NCI-H524 (cell line): ENCODE measurements around the gene MRPS23.

Experiments used
- DNase-seq, 2 experiments: peaks; one replicate each; lab custom pipeline; 2025; lab: John Stamatoyannopoulos, UW

The MRPS23 gene

DNA sequence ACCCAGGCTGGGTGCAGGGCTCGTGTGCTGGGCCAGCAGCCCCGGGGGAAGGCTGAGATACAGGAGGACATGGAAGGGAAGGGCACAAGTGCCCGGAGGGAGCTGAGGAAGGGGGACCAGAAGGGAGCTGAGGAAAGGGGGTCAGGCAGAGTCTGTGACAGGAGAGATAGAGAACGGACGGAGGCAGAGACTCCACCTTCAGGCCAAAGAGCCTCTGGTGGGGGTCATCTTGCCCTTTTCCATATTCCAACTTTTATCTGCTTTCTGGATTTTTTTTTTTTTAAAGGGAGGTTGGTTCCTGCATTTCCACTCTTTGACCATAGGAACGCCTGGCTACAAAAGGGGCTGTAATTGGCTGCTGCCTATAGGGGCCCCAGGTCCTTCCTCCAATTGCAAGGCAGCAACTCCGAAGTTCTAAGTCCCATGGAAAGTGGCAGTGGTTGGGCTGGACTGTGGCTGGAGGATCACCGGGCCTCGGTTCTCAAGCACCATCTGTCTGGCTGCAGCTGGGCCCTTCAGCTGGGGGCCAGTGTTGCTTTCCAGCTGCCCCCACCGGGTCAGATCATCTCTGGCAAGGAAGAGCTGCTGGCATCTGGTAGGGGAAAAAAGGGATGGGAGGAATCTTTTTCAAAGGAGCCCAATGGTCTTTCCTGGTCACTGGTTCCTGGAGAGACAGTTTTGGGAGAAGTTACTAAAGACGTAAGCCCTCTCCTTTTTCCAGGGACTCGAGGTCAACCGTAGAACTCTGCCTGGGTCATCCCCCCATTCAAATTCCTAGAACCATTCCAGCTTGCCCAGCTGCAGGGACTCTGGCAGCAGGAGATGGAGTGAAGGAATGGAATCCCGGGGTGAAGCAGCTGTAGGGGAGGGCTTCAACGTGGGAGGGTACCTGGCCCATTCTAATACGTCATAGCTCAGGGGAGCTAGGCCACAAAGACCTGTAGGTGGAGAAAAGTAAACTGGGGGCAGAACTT, 13.1 kb upstream of the MRPS23 start:
- peak; percentile 90 to 95 for DNase-seq

DNA sequence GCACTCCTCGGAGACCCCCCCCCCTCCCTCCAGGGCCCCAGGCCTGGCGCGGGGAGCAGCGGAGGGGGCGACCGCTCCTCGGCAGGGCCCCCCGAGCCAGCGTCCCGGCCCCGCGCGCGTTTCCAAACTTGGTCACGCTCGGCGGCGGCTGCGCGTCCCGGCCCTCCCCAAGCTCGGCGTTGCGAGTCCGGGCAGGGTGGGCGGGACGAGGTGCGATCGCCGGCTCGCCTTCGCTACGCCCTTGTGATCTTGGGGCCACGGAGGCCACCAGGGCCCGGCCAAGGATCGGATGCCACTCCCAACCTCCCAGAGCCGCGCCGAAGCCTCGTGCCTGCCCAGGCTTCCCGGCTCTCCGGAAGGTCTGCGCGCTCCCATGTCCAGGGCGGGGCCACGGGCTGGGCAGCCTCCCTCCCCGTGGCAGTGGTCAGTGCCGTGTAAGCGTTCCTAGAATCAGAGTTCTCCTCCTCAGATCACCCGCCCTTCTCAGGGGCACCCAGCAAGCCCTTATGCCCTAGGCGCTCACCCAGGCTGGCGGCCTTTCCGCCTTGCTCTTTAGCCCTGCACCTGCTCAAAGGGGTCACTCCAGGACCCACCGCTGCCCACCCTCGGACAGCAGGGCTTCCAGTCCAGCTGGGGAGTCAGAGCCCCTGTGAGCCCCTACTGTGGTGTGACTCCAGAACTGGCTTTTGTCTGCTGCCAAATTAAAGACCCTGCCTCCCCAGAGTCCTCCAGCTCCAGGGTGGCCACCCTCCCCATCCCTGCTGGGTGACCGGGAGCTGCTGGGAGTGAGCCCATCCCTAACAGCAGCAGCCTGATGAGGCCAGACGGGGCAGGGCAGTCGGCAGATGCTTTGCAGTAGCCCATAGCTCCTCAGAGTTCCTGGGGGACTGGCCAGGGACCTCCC, 12.2 kb upstream of the MRPS23 start:
- DNase-seq, result peak; percentile 35 to 48

DNA sequence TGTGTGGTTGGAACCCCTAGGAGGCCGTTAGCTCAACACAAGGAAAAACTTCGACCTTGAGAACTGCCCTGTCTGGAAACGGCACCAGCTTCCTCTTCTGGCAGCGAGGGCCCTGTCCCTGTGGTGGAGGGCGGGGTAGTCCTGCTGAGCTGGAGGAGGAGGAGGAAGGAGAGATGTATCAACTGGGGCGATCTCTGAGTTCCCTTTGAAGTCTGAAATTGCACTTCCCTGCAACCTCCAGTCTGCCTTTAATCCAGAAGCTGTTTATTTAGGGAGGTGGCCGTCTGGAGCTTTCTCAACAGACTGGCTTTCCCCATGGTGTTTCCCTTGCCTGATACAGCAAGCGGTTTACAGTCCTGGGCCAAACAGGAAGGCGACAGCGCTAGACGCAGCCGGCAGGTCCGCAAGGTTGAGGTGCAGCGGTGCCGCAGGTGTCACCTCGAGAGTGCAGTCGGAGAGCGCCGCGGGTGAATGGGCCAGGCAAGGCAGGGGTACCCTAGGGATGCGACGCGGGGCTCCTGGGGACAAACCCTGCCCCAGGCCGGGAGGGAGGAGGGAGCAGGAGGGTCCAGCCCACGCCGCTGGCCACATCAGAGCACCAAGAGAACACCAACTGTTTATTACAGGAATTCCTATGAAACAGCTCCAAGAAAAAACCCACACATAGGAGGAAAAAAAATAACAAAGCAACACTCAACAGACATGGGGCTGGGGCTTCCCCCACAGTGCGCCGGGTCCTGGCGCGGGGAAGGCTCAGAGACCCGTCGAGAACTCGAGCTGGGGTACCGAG, 11.4 kb upstream of the MRPS23 start:
- peak; percentile 49 to 61 for DNase-seq

DNA sequence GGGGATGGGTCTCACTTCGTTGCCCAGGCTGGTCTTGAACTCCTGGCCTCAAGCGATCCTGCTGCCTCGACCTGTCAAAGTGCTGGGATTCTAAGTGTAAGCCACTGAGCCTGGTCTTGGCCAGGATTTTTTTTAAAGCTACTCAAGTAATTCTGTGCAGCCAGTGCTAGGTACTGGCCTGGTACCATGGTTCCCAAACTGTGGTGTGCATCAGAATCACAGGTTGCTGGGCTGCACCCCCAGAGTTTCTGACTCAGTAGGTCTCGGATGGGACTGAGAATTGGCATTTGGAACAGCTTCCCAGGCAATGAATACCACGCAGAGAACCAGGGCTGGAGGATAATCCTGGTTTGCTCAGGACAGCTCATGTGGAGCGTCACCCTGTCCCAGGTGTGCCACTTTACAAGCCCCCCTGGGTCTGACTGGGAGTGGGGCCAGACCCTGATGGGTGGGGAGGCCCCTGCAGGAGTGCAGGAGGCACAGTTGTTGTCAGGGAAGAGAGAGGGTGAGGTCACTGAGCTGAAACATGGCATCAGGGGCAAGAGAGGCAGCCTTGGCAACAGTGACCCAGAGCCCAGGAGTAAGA, 10.7 kb upstream of the MRPS23 start:
- no peak for DNase-seq

DNA sequence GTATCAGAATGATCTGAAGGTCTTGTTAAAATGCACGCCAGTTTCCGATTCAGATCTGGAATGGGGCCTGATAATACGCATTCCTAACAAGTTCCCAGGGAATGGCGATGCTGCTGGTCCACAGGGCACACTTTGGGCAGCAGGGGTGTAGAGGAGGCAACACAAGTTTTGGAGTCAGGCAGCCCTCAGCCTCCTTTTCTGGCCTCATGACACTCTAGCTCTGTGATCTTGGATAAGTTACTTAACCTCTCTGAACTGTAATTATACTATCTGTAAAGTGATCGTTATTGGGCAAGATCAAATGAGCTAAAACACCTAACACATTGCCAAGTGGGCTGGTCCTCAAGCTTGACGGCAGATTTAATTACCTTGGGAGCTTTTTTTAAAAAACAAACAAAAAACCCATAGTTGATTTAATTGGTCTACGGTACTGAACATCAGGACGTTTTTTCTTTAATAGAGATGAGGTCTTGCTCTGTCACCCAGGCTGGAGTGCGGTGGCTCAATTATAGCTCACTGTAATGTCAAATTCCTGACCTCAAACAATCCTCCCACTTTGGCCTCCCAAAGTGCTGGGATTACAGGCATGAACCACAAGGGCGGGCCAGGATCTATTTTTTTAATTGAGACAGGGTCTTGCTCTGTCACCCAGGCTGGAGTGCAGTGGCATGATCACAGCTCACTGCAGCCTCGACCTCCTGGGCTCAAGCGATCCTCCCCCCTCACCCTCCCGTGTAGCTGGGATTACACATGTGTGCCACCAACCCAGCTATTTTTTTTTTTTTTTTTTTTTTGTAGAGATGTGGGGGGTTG, 10.0 kb upstream of the MRPS23 start:
- no peak for DNase-seq

DNA sequence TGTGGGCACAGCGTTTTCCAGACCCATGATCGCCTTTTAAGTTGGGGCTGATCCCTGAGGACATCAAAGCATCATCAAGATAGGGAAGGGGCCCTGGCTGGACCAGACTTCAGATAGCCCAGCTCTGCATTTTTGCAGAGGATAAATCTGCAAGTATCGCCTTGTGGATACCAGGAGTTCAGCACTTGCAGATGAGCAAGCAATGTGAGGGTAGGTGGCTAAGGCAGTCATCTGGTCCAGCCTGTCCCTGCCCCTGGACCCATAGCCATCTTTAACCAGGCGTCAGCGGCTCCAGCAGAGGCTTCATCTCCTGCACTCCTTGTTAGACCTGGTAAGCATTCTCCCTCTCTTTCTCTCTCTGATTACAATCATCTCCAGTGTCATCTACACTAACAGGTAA, 9.0 kb upstream of the MRPS23 start:
- no peak for DNase-seq

DNA sequence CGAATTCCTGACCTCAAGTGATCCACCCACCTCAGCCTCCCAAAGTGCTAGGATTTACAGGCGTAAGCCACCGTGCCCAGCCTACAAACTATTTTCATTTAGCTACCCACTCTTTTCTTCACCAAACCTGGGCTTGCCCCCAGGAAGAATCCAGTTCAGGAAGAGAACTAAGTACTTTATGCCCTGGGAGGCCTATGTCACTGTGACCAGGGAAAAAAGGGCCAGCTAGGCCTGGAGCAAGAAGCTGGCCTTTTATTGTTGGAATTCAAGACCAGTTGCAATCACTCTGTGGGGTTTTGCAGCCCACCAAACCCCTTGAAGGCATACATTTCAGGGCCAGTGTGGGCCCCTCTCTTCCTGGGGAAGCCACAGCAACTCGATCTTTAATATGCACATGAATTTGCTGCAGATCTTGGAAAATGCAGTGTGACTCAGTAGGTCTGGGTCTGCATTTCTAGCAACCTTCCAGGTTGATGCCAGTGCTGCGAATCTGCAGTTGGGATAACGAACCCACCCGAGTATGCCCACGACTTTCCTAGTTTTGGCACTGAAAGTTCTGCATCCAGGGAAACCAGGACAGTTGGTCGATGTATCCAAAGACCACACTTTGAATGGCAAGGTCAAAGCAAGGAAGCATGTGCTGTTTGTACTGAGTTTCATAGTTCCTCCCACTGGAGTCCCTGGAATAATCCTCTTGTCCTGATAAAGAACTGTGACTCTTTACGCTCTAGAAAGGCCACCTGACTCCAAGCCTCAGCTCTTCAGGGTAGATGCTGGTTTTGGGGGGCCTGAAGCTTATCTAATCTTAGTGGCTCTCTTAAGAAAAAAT, 7.2 kb upstream of the MRPS23 start:
- DNase-seq, result no peak

DNA sequence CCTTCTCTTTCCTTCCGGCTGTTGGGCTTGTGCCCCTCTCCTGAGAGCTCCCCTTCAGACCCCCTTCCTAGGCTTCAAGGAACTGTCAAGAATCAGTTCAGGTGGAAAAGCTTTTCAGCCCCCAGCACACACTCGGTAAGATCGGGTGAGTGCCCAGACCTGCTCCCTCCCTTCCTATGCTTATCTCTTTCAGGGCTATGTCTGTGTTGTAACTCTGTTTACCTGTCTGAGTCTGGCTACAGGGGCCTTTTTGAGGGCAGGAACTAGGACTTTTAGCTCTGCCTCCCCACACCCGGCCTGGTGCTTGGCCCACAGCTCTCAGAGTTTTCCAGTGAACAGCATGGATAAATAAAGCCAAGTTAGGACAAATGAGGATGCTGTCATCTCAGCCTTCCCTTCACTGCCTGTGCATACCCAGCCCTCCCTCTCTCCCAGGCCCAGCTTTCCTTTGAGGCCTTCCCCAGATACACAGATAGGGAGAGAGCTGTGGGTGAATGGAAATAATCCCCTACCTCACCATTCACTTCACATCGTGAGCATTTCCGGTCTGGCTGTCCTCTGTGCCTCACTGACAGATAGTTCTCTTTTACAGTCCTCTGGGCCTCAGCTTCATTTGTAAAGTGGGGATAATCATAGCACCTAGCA, 5.7 kb upstream of the MRPS23 start:
- DNase-seq, result no peak

DNA sequence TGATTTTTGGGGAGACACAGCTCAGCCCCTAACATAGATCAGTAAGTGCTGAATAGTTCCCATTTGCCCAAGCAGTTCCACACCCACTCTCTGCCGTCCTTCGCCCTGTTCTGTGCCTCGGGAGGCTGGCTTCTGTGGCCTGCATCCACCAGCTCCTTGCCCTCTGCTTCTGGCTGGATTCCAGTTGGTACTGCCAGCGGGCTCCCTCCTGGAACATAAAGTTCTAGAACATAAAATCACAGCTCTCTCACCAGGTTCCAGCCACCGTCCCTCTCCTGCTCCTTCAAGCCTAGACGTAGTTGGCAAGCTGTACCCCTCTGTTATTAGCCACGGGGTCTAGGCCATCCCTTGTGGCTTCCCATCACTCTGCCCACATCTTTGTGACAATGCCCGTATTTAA, 3.9 kb upstream of the MRPS23 start:
- DNase-seq, result no peak

DNA sequence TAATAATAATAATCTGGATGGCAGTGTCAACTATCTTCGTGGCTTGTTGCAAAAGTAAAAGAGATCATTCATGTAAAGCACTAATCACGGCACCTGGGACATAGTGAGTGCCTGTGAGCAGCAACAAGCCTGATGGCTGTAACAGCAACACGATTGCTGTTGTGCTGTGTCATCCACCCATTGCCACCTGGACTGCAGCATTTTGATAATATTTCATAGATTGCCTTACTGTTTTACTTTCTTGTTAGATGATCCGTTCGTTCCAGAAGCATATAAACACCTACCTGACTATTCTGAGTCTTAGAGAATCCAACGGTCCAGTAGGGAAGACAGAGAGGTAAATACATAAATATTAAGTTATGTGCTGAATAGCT, 3.1 kb upstream of the MRPS23 start:
- DNase-seq, result no peak

DNA sequence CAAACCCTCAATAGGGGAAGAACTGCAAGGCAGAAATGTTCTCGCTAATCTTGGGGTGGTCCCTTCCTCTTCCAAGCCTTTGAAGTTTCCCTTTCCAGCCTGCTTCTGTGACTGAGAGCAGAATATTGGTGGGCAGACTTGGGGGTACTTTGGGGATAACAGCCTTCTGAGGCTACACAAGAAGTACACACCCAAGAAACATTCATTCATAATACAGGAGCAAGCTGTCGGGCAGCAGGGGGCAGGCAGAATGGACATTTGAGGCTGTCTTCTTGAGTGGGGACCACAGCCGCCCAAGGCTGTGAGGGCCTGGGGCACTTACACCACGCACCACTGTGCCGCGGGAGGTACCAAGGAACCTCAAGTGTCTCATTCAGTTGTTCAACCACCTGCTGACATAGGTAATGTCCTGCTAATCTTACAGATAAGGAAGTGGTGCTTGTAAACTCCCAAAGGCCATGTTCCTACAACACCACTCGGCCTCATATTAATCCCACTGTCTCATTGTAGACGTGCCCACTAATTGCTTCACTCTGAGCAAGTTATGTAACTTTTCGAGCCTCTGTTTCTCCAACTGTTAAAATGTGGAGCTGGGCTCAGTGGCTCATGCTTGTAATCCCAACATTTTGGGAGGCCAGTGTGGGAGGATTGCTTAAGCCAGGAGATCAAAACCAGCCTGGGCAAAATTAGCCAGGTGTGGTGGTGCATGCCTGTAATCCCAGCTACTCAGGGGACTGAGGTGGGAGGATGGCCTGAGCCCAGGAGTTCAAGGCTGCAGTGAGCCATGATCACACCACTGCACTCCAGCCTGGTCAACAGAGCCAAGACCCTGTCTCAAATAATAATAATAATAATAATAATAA, 2.5 kb upstream of the MRPS23 start:
- no peak for DNase-seq

DNA sequence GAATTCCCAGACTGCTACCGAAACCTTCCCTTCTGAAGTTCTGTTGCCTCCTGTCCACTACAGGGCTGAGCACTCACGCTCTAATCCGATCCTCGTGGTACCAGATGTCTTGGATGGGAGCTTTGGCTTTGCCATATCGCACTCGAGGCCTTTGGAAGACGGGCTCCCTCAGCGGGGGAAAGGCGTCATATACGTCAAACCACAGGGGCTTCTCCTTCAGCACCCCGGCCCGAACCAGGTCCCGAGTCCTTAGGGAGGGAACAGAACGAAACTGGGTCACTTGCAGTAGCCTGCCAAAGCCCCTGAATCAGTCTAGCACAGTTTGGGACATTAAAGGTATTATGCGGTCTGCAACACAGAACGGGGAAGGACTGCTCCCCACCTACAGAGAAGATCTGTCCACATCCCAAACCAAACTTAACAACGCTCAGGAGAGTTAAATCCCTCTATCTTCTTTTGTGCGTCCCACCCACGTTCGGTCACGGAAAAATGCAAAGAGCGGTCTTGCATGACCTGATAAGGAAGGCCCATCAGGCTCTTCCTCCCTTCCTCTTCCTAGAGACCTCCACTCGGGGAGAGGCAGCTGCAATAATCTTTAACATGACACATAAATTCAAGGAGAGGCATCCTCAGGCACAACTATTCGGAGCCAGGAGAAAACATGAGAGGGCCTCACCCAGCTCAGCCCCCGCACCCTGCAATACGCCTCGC, 526 bp downstream of the MRPS23 start:
- peak; percentile 13 to 65 for DNase-seq

DNA sequence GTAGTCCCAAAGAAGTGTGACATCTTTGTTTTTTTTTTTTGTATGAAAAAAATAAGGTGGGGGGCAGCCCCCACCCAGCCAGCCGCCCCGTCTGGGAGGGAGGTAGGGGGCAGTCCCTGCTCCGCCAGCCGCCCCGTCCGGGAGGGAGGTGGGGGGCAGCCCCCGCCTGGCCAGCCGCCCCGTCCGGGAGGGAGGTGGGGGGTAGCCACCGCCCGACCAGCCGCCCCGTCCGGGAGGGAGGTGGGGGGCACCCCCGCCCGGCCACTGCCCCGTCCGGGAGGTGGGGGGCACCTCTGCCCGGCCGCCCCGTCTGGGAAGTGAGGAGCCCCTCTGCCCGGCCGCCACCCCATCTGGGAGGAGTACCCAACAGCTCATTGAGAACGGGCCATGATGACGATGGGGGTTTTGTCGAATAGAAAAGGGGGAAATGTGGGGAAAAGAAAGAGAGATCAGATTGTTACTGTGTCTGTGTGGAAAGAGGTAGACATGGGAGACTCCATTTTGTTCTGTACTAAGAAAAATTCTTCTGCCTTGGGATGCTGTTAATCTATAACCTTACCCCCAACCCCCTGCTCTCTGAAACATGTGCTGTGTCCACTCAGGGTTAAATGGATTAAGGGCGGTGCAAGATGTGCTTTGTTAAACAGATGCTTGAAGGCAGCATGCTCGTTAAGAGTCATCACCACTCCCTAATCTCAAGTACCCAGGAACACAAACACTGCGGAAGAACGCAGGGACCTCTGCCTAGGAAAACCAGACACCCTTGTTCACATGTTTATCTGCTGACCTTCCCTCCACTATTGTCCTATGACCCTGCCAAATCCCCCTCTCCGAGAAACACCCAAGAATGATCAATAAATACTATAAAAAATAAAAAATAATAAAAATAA, 3.5 kb downstream of the MRPS23 start:
- peak; percentile 21 to 76 for DNase-seq

DNA sequence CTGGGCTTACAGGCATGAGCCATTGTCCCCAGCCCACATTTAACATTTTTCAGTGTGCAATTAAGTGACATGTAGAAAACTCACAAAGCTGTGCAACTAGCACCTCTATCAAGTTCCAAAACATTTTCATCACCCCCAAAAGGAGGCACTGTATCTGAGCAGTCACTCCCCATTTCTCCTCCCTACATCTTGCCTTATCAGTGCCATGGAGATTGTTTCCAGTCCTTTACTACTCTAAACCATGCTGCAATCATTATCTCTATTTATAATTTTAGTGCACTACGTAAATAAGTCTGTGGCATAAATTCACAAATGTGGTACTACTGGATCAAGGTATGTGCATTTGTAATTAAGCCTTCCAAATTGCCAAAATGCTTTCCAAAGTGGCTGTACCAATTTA, 7.6 kb downstream of the MRPS23 start:
- DNase-seq, result no peak

DNA sequence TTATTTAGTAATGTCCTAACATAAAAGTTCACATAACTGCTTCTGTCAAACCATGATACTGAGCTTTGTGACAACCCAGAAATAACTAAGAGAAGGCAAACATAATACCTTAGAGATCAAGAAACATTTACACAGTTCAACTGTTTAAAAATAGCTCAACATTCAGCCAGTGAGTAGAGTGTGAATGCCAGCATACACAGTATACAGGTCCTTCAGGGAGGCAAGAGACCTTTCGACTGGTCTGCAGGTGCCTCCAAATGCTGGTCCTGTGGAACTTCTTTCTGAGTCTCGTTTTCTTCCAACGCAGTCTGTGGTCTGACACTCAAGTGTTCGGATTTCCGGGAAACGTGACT, 10.3 kb downstream of the MRPS23 start:
- no peak for DNase-seq

DNA sequence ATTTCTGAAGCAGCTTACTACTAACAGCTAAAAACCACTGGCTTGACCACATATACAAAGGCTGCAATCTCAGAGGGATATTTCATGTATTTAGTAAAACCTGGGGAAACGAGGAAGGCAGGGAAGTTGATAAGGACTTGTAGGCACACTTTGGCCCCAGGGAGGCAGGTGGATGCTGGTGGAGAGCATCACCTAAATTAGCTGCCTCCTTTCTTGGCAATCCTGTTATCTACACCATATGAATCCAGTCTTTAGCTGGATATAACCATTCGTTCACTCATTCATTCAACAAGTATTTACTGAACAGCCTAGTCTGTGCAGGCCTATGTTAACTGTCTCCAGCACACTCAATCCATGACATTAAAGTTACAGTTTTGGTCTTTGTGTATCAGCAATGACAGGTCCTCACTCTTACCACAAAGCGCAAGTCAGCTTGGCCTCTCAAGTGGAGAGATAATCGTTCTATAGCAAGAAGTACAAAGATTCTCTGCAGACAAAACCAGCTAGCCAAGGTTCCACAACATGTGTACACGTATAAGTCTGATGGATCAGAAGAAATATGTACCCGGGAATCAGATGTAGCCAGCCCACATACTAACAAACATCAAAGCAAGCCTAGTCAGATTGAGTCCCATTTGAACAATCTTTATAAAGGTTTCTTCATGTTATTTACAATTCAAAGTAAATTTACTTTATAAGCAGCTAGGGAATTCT, 10.8 kb downstream of the MRPS23 start:
- no peak for DNase-seq
